ENCODE measurements around the gene DLX4.

DNA sequence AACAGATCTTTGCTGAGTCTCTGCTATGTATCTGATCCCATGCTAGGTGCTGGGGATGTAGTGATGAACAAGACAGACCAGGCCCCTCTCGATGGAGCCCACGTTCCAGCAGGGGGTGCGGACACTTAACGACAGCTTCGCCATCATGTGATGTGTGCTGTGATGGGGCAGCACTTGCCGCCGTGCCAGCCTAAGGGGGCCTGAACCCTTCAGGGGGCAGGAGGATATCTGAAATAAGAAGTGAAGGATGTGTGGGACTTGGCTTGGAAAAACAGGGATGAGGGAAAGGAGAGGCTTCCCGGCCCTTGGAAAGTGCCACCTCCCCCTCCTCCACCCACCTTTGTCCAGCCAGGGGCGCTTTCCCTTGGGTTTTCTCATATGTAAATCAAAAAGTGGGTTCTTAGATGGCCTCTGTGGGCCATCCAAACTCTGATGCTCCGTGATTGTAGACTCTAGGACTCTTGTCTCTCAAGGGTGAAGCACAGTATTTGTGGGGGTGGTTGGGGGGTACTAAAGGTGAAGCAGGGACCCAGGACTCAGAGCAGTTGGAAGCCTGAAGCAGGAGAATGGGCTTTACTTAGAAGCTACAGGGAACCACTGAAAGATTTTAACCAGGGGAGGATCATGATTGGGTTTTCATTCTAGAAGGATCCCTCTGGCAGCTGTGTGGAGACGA, 30.0 kb downstream of the DLX4 start:
- TF ChIP-seq, protein P1, sequence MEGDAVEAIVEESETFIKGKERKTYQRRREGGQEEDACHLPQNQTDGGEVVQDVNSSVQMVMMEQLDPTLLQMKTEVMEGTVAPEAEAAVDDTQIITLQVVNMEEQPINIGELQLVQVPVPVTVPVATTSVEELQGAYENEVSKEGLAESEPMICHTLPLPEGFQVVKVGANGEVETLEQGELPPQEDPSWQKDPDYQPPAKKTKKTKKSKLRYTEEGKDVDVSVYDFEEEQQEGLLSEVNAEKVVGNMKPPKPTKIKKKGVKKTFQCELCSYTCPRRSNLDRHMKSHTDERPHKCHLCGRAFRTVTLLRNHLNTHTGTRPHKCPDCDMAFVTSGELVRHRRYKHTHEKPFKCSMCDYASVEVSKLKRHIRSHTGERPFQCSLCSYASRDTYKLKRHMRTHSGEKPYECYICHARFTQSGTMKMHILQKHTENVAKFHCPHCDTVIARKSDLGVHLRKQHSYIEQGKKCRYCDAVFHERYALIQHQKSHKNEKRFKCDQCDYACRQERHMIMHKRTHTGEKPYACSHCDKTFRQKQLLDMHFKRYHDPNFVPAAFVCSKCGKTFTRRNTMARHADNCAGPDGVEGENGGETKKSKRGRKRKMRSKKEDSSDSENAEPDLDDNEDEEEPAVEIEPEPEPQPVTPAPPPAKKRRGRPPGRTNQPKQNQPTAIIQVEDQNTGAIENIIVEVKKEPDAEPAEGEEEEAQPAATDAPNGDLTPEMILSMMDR (IDR thresholded peaks at IDR 0.05), result no peak
- no peak for TF ChIP-seq POLR2A (IDR thresholded peaks at IDR 0.05)
